IPS-NIHi7 (cell line): ENCODE measurements around the gene ZNF878.
A peak's percentile ranks its signal among the peaks of the same experiment; 100 is the strongest.

ENCODE experiments used
- DNase-seq: peaks from one replicate; pipeline ENCODE4 v3.0.0; 2012; ENCODE audit warnings: mixed read lengths; ENCODE audit errors: extremely low spot score

Gene ZNF878

GRCh38 chr19:12035220-12036172, 17.3 kb downstream of the ZNF878 start, which contains the start of gene ZNF433:
ZNF433 (minus strand) TSS chr19:12035679; CDS start chr19:12035539, 140 bp downstream.
- DNase-seq, result peak; percentile 99

GRCh38 chr19:12034620-12035019, 18.1 kb downstream of the ZNF878 start:
- DNase-seq, result peak; percentile 24

GRCh38 chr19:12034198-12034597, 18.6 kb downstream of the ZNF878 start:
- DNase-seq, result no peak

- no peak for DNase-seq
Observed at GRCh38 chr19:12015753-12016116, 37.0 kb downstream of the ZNF878 start.

GRCh38 chr19:12015015-12015752, 37.6 kb downstream of the ZNF878 start:
- DNase-seq, result no peak

- DNase-seq, result no peak
Observed at GRCh38 chr19:12000152-12000981, 52.4 kb downstream of the ZNF878 start.

GRCh38 chr19:11995174-11995573, 57.6 kb downstream of the ZNF878 start:
- DNase-seq, result peak; percentile 35
